ENCODE measurements around the gene IFIH1.

IFIH1 gene

DNA sequence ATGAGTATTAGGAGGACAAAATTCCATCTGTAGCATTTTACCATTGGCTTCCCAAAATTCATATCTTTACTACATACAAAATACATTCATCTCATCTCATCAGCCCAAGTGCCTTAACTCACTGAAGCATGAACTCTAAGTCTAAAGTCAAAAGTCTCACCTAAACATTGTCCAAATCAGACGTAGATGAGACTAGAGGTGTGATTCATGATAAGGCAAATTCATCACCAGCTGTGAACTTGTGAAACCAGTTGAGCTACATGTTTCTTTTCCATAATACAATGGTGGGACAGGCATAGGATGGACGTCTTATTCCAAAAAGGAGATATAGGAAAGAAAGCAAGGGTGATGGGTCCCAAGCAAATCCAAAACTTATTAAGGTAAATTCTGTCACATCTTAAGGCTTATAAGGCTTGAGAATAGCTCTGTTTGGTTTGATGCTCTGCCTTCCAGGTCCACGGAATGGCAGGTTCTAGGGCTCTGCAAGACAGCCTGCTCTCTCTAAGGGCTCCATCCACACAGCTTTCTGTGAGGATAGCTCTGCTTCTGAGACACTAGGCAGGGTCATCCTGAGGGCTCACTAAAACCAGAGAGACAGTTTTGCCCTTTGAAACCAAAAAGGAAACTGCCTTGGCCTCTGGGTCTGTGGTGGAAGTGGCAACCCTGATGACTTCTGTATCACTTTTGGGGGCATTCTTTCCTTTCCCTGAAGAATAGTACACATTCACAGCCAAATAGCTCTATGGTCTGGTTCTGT is 9.6 kb downstream of the IFIH1 start:
- no peak for DNase-seq (ENCODE audit: low read depth in 2 of 2)

- DNase-seq (ENCODE audit: low read depth in 2 of 2): no peak
Observed at GRCh38 chr2:162305901-162306300, 12.6 kb downstream of the IFIH1 start.

DNA sequence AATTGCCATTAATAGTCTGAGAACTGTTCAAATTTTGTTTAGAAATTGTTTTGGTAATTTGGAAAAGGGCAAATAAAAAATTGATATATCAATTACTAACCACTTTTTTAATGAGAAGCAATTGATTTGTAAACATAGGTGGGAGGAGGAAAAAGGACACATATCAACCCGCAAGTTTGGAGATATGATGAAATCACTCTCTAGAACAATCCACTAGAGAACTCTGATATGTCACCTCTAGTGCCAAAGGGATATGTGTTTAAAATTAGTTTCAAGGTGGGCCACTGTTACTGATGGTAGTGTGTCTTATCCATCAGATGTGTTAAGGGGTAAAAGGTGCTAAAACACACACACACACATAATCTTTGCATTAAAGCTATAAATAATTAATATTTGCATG is 16.6 kb downstream of the IFIH1 start:
- no peak for DNase-seq (ENCODE audit: low read depth in 2 of 2)

GRCh38 chr2:162301151-162301804 is 17.2 kb downstream of the IFIH1 start:
- DNase-seq (ENCODE audit: low read depth in 2 of 2): no peak

DNA sequence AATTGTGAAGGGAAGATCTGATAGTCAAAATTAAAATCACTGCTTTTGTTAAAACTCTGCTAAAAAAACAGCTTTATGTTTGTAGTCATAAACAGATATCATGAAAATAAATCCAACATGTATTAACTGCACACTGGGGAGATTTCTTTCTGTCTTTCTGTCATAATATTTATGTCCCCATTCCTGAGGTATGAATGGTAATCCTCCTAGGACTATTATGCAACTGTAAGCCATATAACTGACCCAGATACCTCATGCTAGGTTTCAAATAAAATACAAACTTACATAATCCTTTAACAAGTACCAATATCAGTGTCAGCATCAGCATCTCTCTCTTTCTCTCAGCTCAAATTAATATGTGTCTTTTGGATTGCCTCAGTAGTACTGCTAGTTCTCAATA is 18.2 kb downstream of the IFIH1 start:
- DNase-seq (ENCODE audit: low read depth in 2 of 2): no peak

DNA sequence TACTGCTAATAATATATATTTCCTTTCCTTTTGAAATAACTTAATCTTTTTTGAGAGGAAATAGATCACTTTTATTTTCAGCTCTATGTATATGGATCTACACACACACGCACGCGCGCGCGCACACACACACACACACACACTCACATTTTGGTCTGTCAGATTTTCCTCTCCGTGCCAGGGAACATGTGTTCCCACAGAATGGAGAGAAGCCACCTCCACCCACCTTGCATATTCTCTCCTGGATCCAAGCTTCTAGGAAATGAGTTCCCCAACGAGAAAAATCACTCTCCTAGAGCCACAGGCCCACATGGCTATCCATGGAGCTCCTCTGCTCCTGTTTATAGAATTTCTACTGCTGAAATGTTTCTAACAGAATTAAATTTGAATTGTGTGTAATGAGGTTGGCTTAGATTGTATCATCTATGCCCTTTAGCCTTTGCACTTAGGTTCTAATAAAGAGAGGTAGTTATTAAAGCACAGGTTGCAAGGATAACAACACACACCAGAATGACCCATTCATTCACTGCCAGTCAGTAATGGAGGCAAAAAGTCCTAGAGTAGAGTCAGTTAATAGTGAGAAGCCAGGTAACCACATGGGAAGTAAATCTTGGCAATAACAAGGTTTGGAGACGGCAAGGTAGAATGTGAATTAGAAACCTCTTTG is 19.7 kb downstream of the IFIH1 start:
- DNase-seq (ENCODE audit: low read depth in 2 of 2): no peak

- DNase-seq (ENCODE audit: low read depth in 2 of 2): peak in 1 of 2 donors; percentile 27
Observed at GRCh38 chr2:162297925-162298552, 20.4 kb downstream of the IFIH1 start.

- DNase-seq (ENCODE audit: low read depth in 2 of 2): no peak
Observed at GRCh38 chr2:162295009-162295408, 23.5 kb downstream of the IFIH1 start.

DNA sequence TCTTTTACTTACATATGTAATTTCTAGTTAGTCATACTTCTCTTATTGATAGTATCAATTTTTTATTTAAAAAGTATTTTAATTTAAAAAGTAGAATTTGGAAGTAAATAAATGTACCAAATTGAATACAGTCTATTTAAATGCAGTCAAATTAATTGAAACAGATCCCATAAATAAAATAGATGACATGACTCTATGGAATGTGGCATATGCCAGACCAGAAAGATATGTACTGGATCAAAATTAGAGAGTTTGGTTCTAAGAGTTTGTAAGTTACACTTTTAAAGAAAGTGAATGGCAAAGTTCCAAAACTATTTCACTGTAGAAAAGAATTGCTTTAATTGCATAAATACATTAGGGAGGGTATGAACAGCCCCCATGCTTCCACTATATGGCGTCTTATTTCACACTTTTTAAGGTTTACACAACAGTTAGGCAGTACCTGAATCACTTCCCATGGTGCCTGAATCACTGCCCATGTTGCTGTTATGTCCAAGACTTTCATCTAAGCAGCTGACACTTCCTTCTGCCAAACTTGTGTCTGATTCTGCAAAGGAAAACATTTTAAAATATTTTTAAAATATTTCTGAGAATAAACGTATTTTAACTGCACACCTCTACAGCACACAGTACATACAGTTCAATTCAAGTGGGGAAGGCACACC is 25.2 kb downstream of the IFIH1 start:
- DNase-seq (ENCODE audit: low read depth in 2 of 2): no peak

DNA sequence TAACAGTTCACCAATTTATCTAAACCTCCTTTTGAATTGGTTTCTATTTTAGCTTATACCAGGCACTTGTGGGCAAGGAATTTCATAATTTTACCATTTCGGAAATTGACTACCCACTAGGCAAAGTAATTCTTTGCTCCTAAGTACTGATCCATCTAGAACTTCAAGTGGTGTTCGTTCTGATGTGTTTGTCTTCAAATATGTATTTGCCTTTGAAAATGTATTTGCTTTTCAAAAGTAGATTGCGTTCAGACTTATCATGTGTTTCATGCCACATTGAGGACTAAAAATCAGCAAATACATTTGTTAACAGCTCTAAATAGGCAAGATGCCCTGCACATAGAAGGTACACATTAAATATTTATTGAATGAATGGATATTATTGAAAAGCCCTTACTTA is 26.7 kb downstream of the IFIH1 start:
- no peak for DNase-seq (ENCODE audit: low read depth in 2 of 2)

DNA sequence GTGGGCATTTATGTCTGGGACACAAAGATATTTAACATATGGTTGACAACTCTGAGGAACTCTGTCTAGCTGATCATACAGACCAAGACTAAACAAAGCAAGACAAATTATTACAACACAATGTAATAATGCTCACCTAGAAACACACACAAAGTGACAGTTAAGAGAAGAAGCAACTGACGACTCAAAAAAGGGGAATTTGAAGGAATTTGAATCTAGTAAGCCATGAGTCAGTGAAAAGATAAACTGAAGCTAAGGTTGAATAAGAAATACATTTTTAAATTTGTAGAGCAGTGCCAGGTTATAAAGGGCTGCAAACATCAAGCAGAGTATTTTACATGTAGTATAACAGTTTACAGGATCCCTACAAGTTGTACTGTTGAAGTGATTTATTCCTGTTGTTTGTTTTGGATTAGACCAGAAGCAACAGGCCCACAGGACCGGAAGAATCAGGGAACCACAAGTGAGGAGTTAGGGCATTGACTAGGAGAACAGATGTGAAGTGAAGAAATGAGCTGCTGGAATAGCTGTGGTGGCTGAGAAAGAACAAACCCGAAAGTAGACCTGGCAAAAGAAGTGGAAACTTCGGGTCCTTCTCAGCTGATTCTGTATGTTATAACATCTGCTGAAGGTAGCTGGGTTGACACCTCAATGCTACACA is 35.6 kb downstream of the IFIH1 start:
- no peak for DNase-seq (ENCODE audit: low read depth in 2 of 2)

- DNase-seq (ENCODE audit: low read depth in 2 of 2): no peak
Observed at GRCh38 chr2:162280654-162281053, 37.8 kb downstream of the IFIH1 start.

DNA sequence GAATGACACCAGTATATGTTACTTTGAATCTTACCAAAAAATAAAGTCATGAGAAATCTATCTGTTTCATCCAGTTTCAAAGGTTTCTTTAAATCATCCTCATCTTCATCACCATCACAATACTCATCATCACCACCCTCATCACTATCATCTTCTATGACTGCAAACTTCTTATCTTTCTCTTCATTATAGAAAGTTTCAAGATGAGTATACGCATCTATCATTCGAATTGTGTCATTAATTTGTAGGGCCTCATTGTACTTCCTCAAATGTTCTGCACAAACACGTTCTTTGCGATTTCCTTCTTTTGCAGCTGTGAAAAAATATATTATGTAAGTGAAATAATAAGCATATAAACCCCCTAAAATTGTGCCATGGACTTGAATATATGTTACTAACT is 41.1 kb downstream of the IFIH1 start:
- DNase-seq (ENCODE audit: low read depth in 2 of 2): no peak

DNA sequence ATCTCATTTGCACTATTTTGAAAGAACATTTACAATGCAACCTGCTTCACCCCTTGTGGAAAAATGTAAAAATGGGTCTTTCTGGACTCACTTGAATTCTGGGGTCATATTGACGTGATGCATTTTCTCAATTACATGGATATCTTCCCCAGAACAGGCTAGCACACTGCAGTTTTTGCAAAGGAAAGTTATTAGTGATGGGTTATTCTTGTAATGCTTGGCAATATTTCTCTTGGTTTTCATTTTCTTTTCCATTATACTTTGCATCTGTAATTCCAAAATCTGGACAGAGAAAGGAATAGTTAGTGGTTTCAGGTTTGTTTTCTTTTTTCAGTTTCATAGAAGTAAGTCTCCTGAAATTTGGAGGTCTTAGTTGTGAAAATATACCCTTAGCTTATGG is 50.5 kb downstream of the IFIH1 start:
- no peak for DNase-seq (ENCODE audit: low read depth in 2 of 2)

GRCh38 chr2:162267496-162267895 is 51.0 kb downstream of the IFIH1 start:
- DNase-seq (ENCODE audit: low read depth in 2 of 2): no peak

DNA sequence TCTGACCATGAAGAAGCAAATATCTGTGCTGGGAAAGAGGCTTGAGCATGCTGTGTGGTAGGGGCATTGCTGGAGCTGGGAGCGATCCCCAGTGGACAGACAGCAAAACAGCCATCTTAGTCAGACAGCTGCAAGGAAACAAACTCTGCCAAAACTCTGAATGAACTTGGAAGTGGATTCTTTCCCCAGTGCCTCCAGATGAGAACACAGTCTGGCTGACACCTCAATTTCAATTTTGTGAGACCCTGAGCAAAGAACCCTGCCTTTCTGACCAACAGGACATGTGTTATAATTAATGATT is 52.1 kb downstream of the IFIH1 start:
- no peak for DNase-seq (ENCODE audit: low read depth in 2 of 2)

GRCh38 chr2:162265666-162266459 is 52.6 kb downstream of the IFIH1 start:
- DNase-seq (ENCODE audit: low read depth in 2 of 2): no peak

DNA sequence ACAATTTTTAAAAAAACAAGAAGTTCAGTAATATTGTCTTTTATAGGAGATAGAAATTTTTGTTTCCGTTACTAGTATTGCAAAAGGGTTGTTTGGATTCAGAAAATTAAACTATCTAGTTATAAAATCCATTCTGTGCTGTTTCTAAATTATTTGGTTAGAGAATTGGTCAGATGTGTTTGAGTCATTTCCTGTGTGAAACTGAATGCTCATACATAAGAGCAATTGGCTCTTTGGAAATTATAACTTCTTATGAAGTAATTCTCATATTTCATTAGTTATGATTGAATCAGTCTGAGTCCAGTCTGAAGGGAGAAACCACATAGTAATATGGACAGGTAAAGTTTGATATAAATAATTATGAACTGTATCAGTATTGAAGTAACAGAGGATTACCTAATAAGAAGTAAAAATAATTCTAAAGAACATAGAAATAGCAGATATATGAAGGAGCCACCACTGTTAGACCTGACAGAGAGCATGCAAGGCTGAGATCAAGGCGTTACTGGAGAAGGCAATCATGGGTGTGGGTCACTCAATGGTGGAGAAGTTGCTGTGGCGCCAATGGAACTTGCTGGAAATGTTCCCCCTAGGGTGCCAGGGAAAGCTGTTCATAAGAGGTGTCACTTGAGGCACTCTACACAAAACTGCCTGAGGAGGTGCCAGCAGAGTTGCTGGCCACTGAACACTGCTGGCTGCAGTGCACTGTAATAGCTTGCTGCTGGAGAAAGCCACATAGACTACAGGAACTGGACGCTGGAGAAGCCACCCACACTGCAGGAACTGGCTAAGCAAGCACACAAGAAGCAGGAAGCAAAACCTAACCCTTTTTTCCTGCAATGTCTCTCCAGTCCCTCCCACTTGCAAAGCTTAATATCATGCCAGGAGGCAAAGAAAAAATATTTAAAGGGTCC is 57.2 kb downstream of the IFIH1 start:
- DNase-seq (ENCODE audit: low read depth in 2 of 2): no peak

DNA sequence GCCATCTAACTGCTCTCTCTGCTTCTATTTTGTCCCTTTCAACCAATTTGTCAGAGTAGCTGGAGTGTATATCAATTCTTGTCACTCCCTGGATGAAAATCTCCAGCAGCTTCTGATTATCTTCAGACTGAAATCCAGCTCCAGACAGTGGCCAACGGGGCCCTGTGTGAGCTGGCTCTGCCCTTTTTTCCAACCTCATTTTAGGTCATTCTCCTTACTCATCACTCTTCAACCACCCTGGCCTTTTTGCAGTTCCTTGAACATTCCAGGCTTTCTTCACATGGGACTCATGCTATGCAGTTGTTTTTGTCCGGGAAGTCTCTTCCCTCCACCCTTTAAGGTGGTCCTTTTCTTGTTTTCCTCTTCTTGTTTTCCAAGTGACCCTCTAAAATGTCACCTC is 59.8 kb downstream of the IFIH1 start:
- DNase-seq (ENCODE audit: low read depth in 2 of 2): no peak

DNA sequence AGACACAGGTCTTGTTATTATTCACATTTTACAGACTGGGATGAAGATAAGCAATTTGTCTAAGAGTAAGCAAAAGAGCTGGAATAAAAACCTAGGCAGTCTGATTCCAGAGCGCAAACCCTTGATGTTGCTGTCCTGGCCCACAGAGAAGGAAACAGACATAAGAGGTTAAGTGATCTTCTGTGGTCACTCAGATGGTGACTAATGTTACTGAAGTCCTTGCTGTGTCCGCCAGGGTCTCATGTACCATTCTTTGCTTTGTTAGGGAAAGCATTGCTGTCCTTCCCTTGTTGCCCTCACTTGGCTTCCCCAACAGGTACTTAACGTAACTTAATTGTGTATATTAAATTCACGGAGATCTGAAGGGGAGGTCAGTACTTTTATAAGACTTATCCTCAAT is 60.3 kb downstream of the IFIH1 start:
- no peak for DNase-seq (ENCODE audit: low read depth in 2 of 2)
